ENCODE results near the gene UQCC3. TPM values are rescaled to one million over a fixed set of nuclear protein-coding genes. Genes with fewer than 3 reads are reported as not detected.
A peak's percentile ranks its signal among the peaks of the same experiment; 100 is the strongest.

The UQCC3 gene
- total and polyA plus RNA-seq, 2 donors (not counting 1 experiment from before 2014, with no cell fraction given), result 4.7 to 14.0 TPM

DNA sequence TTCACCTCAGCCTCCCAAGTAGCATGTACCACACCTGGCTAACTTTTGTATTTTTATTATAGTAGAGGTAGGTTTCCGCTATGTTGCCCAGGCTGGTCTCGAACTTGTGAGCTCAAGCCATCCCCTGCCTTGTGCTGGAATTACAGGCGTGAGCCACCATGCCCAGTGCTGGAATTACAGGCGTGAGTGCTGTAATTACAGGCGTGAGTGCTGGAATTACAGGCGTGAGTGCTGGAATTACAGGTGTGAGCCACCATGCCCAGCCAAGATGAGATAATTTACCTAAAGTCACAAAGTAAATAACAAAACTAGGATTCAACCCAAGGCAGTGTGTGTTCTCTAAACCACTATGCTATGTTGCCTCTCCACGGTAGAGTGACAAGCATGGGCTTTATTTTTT, 11.0 kb downstream of the UQCC3 start:
- no peak for DNase-seq (ENCODE audit: low read depth in 2 of 2)
- TF ChIP-seq EZH2 (IDR thresholded peaks at IDR 0.05; ENCODE audit: low read length, missing control alignments), result no peak
- TF ChIP-seq, protein P1, sequence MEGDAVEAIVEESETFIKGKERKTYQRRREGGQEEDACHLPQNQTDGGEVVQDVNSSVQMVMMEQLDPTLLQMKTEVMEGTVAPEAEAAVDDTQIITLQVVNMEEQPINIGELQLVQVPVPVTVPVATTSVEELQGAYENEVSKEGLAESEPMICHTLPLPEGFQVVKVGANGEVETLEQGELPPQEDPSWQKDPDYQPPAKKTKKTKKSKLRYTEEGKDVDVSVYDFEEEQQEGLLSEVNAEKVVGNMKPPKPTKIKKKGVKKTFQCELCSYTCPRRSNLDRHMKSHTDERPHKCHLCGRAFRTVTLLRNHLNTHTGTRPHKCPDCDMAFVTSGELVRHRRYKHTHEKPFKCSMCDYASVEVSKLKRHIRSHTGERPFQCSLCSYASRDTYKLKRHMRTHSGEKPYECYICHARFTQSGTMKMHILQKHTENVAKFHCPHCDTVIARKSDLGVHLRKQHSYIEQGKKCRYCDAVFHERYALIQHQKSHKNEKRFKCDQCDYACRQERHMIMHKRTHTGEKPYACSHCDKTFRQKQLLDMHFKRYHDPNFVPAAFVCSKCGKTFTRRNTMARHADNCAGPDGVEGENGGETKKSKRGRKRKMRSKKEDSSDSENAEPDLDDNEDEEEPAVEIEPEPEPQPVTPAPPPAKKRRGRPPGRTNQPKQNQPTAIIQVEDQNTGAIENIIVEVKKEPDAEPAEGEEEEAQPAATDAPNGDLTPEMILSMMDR (conservative IDR thresholded peaks at IDR 0.05 in 1 of 2, IDR thresholded peaks at IDR 0.05 in 1 of 2; ENCODE audit: low read depth in 1 of 2, low read length in 2 of 2), result no peak
- Histone ChIP-seq H4K20me1 (ENCODE audit: control insufficient read depth, extremely low read depth, insufficient read depth, low read length) (no peaks in the 10 kb centered on the region), H3K4me2 (ENCODE audit: extremely low read depth, insufficient read depth, low read length) (no peak overlapping the region), H3K9me3 (ENCODE audit: control insufficient read depth, insufficient read depth, low read depth, low read length) (no peaks in the 10 kb centered on the region), H3K79me2 (ENCODE audit: control insufficient read depth, insufficient read depth, low read length) (peaks cover 11% of the 10 kb centered on the region), H2AFZ (ENCODE audit: low read length) (no peak overlapping the region), H3K4me1 (ENCODE audit: control insufficient read depth, extremely low read depth, insufficient read depth, low read length) (peaks cover 5% of the 10 kb centered on the region), H3K9ac (ENCODE audit: insufficient read depth, low read length) (no peak overlapping the region), H3K27ac (ENCODE audit: insufficient read depth, low read length) (no peak overlapping the region), H3K36me3 (ENCODE audit: control insufficient read depth, insufficient read depth, low read length) (peaks cover under 1% of the 10 kb centered on the region), H3K4me3 (replicated peaks in 1 of 4; ENCODE audit: control extremely low read depth in 1 of 4, insufficient read depth in 1 of 4, low read depth in 3 of 4, low read length in 4 of 4) (no peak overlapping the region), H3K27me3 (ENCODE audit: control insufficient read depth, insufficient read depth, low read length) (no peaks in the 10 kb centered on the region)

DNA sequence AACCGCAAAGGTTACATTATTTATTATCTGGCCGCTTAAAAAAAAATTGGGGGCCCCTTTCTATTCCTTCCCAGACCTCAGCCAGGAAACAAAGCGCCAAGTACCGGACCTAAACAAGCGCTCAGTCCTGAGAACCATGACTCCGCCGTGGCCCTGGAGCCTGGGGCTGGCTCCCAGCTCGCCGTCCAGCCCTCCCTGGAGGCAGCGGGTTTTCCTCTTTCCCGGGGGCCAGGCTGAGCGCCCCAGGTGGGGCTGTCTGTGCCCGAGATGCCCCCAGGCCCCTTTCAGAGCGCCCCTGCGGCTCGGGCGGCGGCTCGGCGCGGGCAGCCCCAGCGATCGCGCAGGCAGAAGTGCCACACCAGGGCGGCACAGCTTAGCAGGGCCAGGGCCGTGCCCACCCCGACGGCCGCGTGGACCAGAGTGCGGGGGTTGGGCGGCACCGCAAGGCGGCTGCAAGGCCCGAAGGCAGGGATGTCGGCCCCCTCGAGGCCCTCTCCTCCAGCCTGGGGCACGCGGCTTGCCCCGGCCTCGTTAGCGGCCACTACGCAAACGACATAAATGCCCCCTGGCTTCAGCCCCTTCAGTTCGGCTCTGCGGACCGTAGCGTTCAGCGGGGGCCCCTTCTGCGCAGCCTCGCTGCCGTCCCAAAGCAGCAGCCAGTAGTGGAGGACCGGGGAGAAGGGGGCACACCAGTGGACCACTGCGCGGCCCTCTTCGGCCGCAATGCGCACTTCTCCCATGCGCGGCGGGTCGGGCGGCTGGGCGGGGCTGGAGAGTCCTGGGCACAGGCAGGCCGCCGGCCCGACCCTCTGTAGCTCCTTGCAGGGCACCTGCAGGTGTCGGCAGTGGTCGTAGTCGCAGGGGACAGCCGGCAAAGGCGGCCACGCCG, 16.3 kb downstream of the UQCC3 start:
- H4K20me1 ChIP-seq (ENCODE audit: control insufficient read depth, extremely low read depth, insufficient read depth, low read length), result no peaks in the 10 kb centered on the region
- no peaks in the 10 kb centered on the region for H3K9me3 ChIP-seq (ENCODE audit: control insufficient read depth, insufficient read depth, low read depth, low read length)
- no peak overlapping the region for H3K27ac ChIP-seq (ENCODE audit: insufficient read depth, low read length)
- TF ChIP-seq EZH2 (IDR thresholded peaks at IDR 0.05; ENCODE audit: low read length, missing control alignments), result no peak
- TF ChIP-seq, protein P1 (conservative IDR thresholded peaks at IDR 0.05 in 1 of 2, IDR thresholded peaks at IDR 0.05 in 1 of 2; ENCODE audit: low read depth in 1 of 2, low read length in 2 of 2), result no peak
- H3K79me2 ChIP-seq (ENCODE audit: control insufficient read depth, insufficient read depth, low read length), result no peaks in the 10 kb centered on the region
- peak overlapping the region; percentile 83 for H3K4me2 ChIP-seq (ENCODE audit: extremely low read depth, insufficient read depth, low read length)
- H3K9ac ChIP-seq (ENCODE audit: insufficient read depth, low read length), result peak overlapping the region; percentile 7
- H3K27me3 ChIP-seq (ENCODE audit: control insufficient read depth, insufficient read depth, low read length), result no peaks in the 10 kb centered on the region
- DNase-seq (ENCODE audit: low read depth in 2 of 2), result no peak
- H3K4me1 ChIP-seq (ENCODE audit: control insufficient read depth, extremely low read depth, insufficient read depth, low read length), result peaks cover 9% of the 10 kb centered on the region
- H3K4me3 ChIP-seq (replicated peaks in 1 of 4; ENCODE audit: control extremely low read depth in 1 of 4, insufficient read depth in 1 of 4, low read depth in 3 of 4, low read length in 4 of 4), result peak overlapping the region; percentile 33 to 67 (median 52)
- H3K36me3 ChIP-seq (ENCODE audit: control insufficient read depth, insufficient read depth, low read length), result peaks cover 16% of the 10 kb centered on the region
- peak overlapping the region; percentile 33 for H2AFZ ChIP-seq (ENCODE audit: low read length)

DNA sequence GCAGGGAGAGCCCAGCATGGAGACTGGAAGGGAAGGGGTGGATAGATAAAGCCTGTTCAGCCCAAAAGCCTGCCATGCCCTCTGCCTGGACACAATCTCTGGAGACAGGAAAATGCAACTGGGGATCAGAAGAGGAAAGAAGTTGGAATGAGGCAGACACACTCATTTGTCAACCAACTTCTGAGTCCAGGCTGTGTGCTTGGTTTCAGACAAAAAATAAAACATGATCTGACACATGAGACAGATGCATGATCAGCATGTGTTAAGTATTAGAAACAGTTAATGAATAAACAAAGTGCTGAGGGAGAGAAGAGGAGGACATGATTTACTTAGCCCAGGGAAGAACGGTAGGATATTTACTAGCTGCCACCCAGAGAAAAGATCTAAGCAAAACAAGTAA, 17.0 kb downstream of the UQCC3 start:
- no peaks in the 10 kb centered on the region for H3K27me3 ChIP-seq (ENCODE audit: control insufficient read depth, insufficient read depth, low read length)
- H3K36me3 ChIP-seq (ENCODE audit: control insufficient read depth, insufficient read depth, low read length), result peaks cover 16% of the 10 kb centered on the region
- DNase-seq (ENCODE audit: low read depth in 2 of 2), result no peak
- peak overlapping the region; percentile 33 for H2AFZ ChIP-seq (ENCODE audit: low read length)
- H3K9me3 ChIP-seq (ENCODE audit: control insufficient read depth, insufficient read depth, low read depth, low read length), result no peaks in the 10 kb centered on the region
- H3K4me2 ChIP-seq (ENCODE audit: extremely low read depth, insufficient read depth, low read length), result peak overlapping the region; percentile 83
- no peaks in the 10 kb centered on the region for H4K20me1 ChIP-seq (ENCODE audit: control insufficient read depth, extremely low read depth, insufficient read depth, low read length)
- peaks cover 9% of the 10 kb centered on the region for H3K4me1 ChIP-seq (ENCODE audit: control insufficient read depth, extremely low read depth, insufficient read depth, low read length)
- no peak for TF ChIP-seq EZH2 (IDR thresholded peaks at IDR 0.05; ENCODE audit: low read length, missing control alignments)
- TF ChIP-seq, protein P1 (conservative IDR thresholded peaks at IDR 0.05 in 1 of 2, IDR thresholded peaks at IDR 0.05 in 1 of 2; ENCODE audit: low read depth in 1 of 2, low read length in 2 of 2), result no peak
- H3K27ac ChIP-seq (ENCODE audit: insufficient read depth, low read length), result peak overlapping the region; percentile 46
- H3K9ac ChIP-seq (ENCODE audit: insufficient read depth, low read length), result peak overlapping the region; percentile 4
- H3K79me2 ChIP-seq (ENCODE audit: control insufficient read depth, insufficient read depth, low read length), result no peaks in the 10 kb centered on the region
- peak overlapping the region; percentile 33 to 67 (median 52) for H3K4me3 ChIP-seq (replicated peaks in 1 of 4; ENCODE audit: control extremely low read depth in 1 of 4, insufficient read depth in 1 of 4, low read depth in 3 of 4, low read length in 4 of 4)
